ENCODE measurements around the gene CAPN15. TPM values are rescaled to one million over a fixed set of nuclear protein-coding genes. Genes with fewer than 3 reads are reported as not detected.
"Not testable (repeated sequence)": the region's sequence is repeated elsewhere in the genome, so short reads cannot be mapped to it uniquely, and the experiment has no call there.

CAPN15 gene
- total and polyA plus RNA-seq, 2 experiments from 2014 or later: 5.4 to 68.0 TPM

DNA sequence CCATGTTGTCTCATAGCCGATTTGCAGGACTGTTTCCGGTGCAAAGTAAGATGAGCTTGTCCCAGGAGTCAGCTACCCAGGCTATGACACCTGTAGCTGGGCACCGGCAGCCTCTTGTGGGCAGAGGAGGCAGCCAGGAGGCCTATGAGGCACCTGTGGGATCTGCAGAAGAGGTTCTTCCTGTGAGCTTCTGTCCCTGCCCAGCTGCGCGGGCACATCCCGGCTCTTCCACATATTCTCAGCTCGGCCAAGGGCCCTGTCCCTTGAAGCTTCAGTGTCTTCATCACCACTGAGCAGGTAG lies 21.3 kb upstream of the CAPN15 start:
- Histone ChIP-seq H3K9ac (no peak overlapping the region), H3K27ac (no peak overlapping the region), H3K79me2 (ENCODE audit: insufficient read depth) (no peaks in the 10 kb centered on the region), H3K4me1 (ENCODE audit: insufficient read depth) (no peaks in the 10 kb centered on the region), H3K9me2 (ENCODE audit: insufficient read depth) (no peaks in the 10 kb centered on the region), H3K9me3 (ENCODE audit: low read depth) (no peaks in the 10 kb centered on the region), H3F3A (ENCODE audit: insufficient read depth) (no peaks in the 10 kb centered on the region), H3K4me3 (no peak overlapping the region), H2AFZ (no peak overlapping the region), H4K20me1 (ENCODE audit: insufficient read depth) (no peaks in the 10 kb centered on the region), H3K27me3 (replicated peaks; ENCODE audit: insufficient read depth) (no peaks in the 10 kb centered on the region), H3K36me3 (ENCODE audit: low read depth) (no peaks in the 10 kb centered on the region), H3K4me2 (ENCODE audit: unreplicated experiment) (no peak overlapping the region)
- DNase-seq: no peak
- in situ Hi-C loops (cut with MboI): no loop called here
- TF ChIP-seq EZH2phosphoT487 (IDR thresholded peaks at IDR 0.05; ENCODE audit: insufficient read depth, low read depth): no peak
- no peak for TF ChIP-seq EZH2 (IDR thresholded peaks at IDR 0.05; ENCODE audit: insufficient read depth, poor library complexity, severe bottlenecking)
- WGBS, 2 experiments (ENCODE audit: low coverage in 1 of 2, low lambda C conversion rate in 2 of 2, missing lambda C conversion rate in 2 of 2): 85 to 89% methylated on average over 7 of the region's 7 CpGs

DNA sequence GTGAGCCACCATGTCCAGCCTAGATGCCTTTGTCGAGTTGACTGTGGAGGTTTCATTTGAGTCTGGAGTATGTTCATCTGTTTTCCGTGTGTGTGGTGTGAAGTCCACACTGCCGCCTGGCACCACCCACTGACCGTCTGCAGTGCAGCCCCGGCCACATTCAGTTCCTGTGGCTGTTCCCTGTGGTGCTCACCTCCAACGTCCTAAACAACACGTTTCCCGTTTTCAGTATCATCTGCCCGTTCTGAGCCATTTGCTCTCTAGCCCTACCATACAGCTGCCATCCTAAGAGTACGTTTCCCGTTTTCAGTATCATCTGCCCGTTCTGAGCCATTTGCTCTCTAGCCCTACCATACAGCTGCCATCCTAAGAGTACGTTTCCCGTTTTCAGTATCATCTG lies 20.0 kb upstream of the CAPN15 start:
- H3K4me2 ChIP-seq (ENCODE audit: unreplicated experiment); H3K4me1 ChIP-seq (ENCODE audit: insufficient read depth); in situ Hi-C loops (cut with MboI); H3K4me3 ChIP-seq; H3K79me2 ChIP-seq (ENCODE audit: insufficient read depth); DNase-seq; H3F3A ChIP-seq (ENCODE audit: insufficient read depth); H3K9me2 ChIP-seq (ENCODE audit: insufficient read depth); H3K36me3 ChIP-seq (ENCODE audit: low read depth); H3K27me3 ChIP-seq (replicated peaks; ENCODE audit: insufficient read depth); H3K9ac ChIP-seq; H4K20me1 ChIP-seq (ENCODE audit: insufficient read depth); H2AFZ ChIP-seq; H3K27ac ChIP-seq; H3K9me3 ChIP-seq (ENCODE audit: low read depth): not testable (repeated sequence)
- WGBS, 2 experiments (ENCODE audit: low coverage in 1 of 2, low lambda C conversion rate in 2 of 2, missing lambda C conversion rate in 2 of 2): 84 to 87% methylated on average over 14 of the region's 14 CpGs

DNA sequence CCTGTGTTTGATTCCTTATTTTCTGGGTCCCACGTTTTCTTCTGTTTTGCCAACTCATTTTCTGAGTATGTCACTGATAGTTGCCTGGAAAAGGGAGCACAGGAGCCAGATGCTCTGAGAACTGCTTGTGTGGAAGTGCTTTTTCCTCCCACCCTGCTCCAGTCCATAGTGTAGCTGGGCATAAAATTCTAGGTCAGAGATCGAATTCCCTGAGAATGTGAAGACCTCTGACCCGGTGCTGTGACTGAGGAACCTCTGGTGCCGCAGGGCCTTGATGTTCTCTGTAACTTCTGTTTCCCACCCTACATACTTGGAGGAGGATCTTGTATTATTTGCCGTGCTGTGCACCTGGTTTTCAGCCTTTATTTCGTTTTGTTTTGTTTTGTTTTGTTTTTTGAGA lies 19.5 kb upstream of the CAPN15 start:
- H4K20me1 ChIP-seq (ENCODE audit: insufficient read depth): no peaks in the 10 kb centered on the region
- H3K36me3 ChIP-seq (ENCODE audit: low read depth): no peaks in the 10 kb centered on the region
- no peak overlapping the region for H3K9ac ChIP-seq
- no peaks in the 10 kb centered on the region for H3K79me2 ChIP-seq (ENCODE audit: insufficient read depth)
- no peak overlapping the region for H3K4me2 ChIP-seq (ENCODE audit: unreplicated experiment)
- H3K27me3 ChIP-seq (replicated peaks; ENCODE audit: insufficient read depth): no peaks in the 10 kb centered on the region
- H3K9me3 ChIP-seq (ENCODE audit: low read depth): no peaks in the 10 kb centered on the region
- no peak overlapping the region for H3K4me3 ChIP-seq
- DNase-seq: no peak
- in situ Hi-C loops (cut with MboI): no loop called here
- no peak overlapping the region for H2AFZ ChIP-seq
- no peak for TF ChIP-seq EZH2 (IDR thresholded peaks at IDR 0.05; ENCODE audit: insufficient read depth, poor library complexity, severe bottlenecking)
- no peak for TF ChIP-seq EZH2phosphoT487 (IDR thresholded peaks at IDR 0.05; ENCODE audit: insufficient read depth, low read depth)
- H3K9me2 ChIP-seq (ENCODE audit: insufficient read depth): no peaks in the 10 kb centered on the region
- no peak overlapping the region for H3K27ac ChIP-seq
- no peaks in the 10 kb centered on the region for H3K4me1 ChIP-seq (ENCODE audit: insufficient read depth)
- WGBS, 2 experiments (ENCODE audit: low coverage in 1 of 2, low lambda C conversion rate in 2 of 2, missing lambda C conversion rate in 2 of 2): 83 to 85% methylated on average over 6 of the region's 6 CpGs
- no peaks in the 10 kb centered on the region for H3F3A ChIP-seq (ENCODE audit: insufficient read depth)

DNA sequence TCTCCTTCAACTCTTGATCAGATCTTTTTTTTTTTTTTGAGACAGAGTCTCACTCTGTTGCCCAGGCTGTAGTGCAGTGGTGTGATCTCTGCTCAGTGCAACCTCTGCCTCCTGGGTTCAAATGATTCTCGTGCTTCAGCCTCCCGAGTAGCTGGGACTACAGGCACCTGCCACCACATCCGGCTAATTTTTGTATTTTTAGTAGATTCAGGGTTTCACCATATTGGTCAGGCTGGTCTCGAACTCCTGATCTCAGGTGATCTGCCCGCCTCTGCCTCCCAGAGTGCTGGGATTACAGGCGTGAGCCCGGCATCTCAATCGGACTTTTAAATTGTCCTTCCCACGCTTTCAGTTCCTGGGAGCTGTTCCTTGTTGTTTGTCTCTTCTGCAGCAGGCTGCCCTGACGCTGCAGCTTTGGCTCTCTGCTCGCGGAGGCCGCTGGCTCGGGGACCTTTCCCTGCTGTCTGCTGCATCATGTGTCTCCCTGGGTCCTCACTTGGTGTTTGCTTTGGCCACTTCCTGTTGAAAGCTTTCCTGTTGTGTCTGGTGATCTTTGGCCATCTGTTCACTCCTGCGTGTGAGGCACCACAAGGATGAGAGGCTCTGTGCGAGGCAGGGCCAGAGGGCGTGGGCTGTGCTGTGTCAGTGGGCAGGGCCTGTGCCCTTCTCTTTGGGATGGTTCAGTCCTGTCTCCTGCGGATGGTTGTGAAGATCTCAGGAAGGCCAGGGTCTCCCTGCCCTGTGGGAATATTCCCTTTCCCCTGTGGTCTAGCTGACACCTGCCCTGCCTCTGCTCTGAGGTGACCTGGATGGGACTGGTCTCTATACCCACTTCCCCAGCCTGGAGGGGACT lies 18.4 kb upstream of the CAPN15 start:
- H3K9me2 ChIP-seq (ENCODE audit: insufficient read depth): no peaks in the 10 kb centered on the region
- in situ Hi-C loops (cut with MboI): no loop called here
- no peak overlapping the region for H3K4me3 ChIP-seq
- H4K20me1 ChIP-seq (ENCODE audit: insufficient read depth): no peaks in the 10 kb centered on the region
- H3K79me2 ChIP-seq (ENCODE audit: insufficient read depth): no peaks in the 10 kb centered on the region
- H3K9ac ChIP-seq: no peak overlapping the region
- no peak overlapping the region for H3K27ac ChIP-seq
- no peaks in the 10 kb centered on the region for H3K9me3 ChIP-seq (ENCODE audit: low read depth)
- no peaks in the 10 kb centered on the region for H3F3A ChIP-seq (ENCODE audit: insufficient read depth)
- H3K27me3 ChIP-seq (replicated peaks; ENCODE audit: insufficient read depth): no peaks in the 10 kb centered on the region
- WGBS, 2 experiments (ENCODE audit: low coverage in 1 of 2, low lambda C conversion rate in 2 of 2, missing lambda C conversion rate in 2 of 2): 86 to 88% methylated on average over 17 to 18 of the region's 18 CpGs
- DNase-seq: no peak
- no peak for TF ChIP-seq EZH2 (IDR thresholded peaks at IDR 0.05; ENCODE audit: insufficient read depth, poor library complexity, severe bottlenecking)
- H3K36me3 ChIP-seq (ENCODE audit: low read depth): no peaks in the 10 kb centered on the region
- H3K4me1 ChIP-seq (ENCODE audit: insufficient read depth): no peaks in the 10 kb centered on the region
- H2AFZ ChIP-seq: no peak overlapping the region
- H3K4me2 ChIP-seq (ENCODE audit: unreplicated experiment): no peak overlapping the region
